ENCODE measurements around the gene LIMCH1. TPM values are rescaled to one million over a fixed set of nuclear protein-coding genes. Genes with fewer than 3 reads are reported as not detected.
A peak's percentile ranks its signal among the peaks of the same experiment; 100 is the strongest.

Gene LIMCH1
- total RNA-seq, 1 experiment from 2014 or later: not detected

- in situ Hi-C loops (cut with HindIII; ENCODE audit: low sequenced_read_pairs): no loop called here
- DNase-seq (ENCODE audit: low spot score): no peak
Measured at GRCh38 chr4:41653523-41653922, 115.6 kb downstream of the LIMCH1 start.

DNA sequence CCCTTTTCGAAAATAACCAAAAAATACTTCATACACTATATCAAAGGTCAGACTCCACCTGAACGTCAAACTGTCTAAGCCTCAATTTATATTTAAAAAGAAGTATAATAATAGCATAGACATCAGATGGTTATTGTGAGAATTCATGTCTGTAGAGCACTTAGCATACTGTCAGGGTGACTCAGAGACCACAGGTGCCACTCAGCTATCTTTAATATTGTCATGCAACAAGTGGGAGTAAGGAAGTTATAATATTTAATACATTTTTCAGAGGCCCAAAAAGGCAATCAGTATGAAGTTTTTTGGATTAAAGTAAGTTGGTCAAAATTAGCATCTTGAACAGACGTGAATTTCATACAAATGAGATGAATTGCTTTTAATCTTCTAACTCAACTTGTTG lies 117.2 kb downstream of the LIMCH1 start:
- in situ Hi-C loops (cut with HindIII; ENCODE audit: low sequenced_read_pairs): no loop called here
- no peak for DNase-seq (ENCODE audit: low spot score)

- in situ Hi-C loops (cut with HindIII; ENCODE audit: low sequenced_read_pairs): no loop called here
- DNase-seq (ENCODE audit: low spot score): no peak
Measured at GRCh38 chr4:41656106-41656505, 118.1 kb downstream of the LIMCH1 start.

GRCh38 chr4:41656572-41657520 lies 118.9 kb downstream of the LIMCH1 start:
- peak; percentile 85 for DNase-seq (ENCODE audit: low spot score)
- in situ Hi-C loops (cut with HindIII; ENCODE audit: low sequenced_read_pairs): no loop called here

DNA sequence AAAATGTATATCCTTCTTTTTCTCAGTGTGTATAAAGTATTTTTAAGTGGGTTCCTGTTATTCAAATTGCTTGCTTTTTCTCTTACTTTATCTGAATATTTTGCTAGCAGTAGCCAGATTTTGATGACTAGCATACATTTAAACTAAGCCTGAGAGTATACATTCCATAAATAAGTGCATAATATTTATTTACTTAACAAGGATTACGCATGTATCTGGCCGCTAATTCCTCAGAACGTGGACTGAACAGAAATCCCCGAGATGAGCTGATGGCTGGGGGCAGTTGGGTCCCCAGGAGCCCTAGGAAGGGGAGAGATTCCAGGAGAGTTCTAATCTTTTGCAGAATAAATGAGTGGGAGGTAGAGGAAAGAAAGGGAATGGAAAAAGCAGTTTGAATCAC lies 119.6 kb downstream of the LIMCH1 start:
- DNase-seq (ENCODE audit: low spot score): no peak

DNA sequence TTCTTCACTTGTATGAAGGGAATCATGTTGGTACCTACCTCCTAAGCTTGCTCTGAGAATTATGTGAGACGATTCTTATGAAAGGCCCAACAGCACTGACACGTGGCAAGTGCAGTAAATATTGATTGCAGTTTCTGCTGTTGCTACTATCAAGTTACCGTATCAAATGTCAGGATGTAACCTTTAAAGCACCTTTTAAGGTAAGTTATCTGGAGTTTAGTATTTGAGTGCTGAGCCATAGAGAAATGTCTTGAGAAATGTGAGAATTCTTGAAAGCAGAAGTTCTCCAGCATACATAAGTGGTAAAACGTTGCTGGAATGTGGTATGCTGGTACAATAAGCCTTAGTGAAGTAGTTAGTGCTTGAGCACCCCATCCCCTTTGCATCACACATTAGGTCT lies 120.2 kb downstream of the LIMCH1 start:
- in situ Hi-C loops (cut with HindIII; ENCODE audit: low sequenced_read_pairs): no loop called here

More for the DNA sequence above, 119.6 kb downstream of the LIMCH1 start:
- in situ Hi-C loops (cut with HindIII; ENCODE audit: low sequenced_read_pairs): no loop called here

GRCh38 chr4:41660352-41660751 lies 122.4 kb downstream of the LIMCH1 start:
- no peak for DNase-seq (ENCODE audit: low spot score)
- in situ Hi-C loops (cut with HindIII; ENCODE audit: low sequenced_read_pairs): no loop called here

More for the DNA sequence above, 120.2 kb downstream of the LIMCH1 start:
- no peak for DNase-seq (ENCODE audit: low spot score)

- in situ Hi-C loops (cut with HindIII; ENCODE audit: low sequenced_read_pairs): no loop called here
- peak; percentile 70 for DNase-seq (ENCODE audit: low spot score)
Measured at GRCh38 chr4:41661442-41662076, 123.6 kb downstream of the LIMCH1 start.

GRCh38 chr4:41665636-41666207 lies 127.8 kb downstream of the LIMCH1 start:
- in situ Hi-C loops (cut with HindIII; ENCODE audit: low sequenced_read_pairs): no loop called here
- no peak for DNase-seq (ENCODE audit: low spot score)

DNA sequence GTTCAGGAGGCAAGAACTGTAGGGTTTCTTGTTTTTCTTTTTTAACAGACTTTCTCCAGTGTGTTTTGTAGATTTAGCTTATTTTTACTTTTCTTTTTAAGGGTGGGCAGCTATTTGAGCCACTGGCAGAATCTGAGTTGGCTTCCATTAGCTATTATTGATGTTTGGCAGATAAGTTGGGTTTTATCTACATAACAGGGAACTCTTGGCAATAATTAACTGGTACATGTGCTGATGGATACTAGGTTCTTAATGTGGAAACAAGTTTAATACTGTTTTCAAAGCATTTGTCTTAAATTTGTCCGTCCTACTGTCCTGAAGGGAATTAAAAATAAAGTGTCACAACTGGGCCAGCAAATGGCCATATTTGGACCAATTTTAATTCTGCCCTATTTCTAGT lies 130.1 kb downstream of the LIMCH1 start:
- in situ Hi-C loops (cut with HindIII; ENCODE audit: low sequenced_read_pairs): no loop called here
- no peak for DNase-seq (ENCODE audit: low spot score)

- peak; percentile 42 for DNase-seq (ENCODE audit: low spot score)
- in situ Hi-C loops (cut with HindIII; ENCODE audit: low sequenced_read_pairs): no loop called here
Measured at GRCh38 chr4:41670530-41670929, 132.6 kb downstream of the LIMCH1 start.

- in situ Hi-C loops (cut with HindIII; ENCODE audit: low sequenced_read_pairs): no loop called here
- DNase-seq (ENCODE audit: low spot score): no peak
Measured at GRCh38 chr4:41670982-41671381, 133.0 kb downstream of the LIMCH1 start.

DNA sequence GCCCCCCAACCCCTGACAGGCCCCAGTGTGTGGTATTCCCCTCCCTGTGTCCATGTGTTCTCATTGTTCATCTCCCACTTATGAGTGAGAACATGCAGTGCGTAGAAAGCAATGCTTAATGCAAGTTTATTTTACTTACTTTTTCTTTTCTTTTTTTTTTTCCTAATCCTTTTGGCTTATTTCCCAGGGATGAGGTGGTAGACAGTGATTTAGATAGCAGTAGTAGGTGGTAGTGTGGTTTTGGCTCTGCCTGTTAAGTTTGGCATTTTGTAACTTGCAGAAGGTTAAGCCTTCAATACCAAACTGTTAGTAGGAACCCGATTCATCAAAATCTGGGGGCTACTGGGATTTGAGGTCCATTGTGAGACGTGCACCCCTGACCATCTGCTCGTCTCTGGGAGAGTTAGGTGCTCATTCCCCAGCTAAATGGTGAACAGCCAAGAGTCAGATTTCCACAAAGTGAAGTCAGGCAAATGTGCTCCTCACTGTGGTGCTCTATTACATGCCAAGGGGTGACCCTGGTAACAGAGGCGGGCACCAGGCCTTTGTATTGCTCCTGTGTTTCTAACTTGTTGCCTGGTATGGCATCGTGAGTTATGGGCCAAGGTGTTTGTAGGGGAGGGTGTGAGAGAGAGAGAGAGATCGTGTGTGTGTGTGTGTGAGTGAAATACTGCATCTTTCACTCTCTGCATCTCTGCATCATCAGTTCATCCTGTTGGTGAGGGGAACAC lies 140.3 kb downstream of the LIMCH1 start:
- no peak for DNase-seq (ENCODE audit: low spot score)
- in situ Hi-C loops (cut with HindIII; ENCODE audit: low sequenced_read_pairs): no loop called here

DNA sequence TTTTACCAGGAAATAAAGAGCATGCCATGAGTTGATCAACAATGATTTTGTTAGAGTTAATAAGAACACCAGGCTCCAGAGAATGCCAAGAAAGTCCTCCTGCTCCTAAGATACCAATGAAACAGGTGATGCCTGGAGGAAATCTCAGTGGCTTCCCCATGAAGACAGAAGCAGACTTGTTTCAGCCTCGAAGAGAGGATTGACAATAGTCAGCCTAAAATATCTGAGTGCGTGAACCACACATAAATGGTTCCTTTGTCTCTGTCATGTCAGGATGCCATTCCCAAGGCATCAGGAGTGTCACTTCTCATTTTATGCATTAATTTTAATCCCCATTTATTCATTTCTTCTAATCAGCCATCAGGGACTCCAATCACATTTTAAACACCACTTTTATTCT lies 141.0 kb downstream of the LIMCH1 start:
- in situ Hi-C loops (cut with HindIII; ENCODE audit: low sequenced_read_pairs): no loop called here

GRCh38 chr4:41679991-41680390 lies 142.0 kb downstream of the LIMCH1 start:
- in situ Hi-C loops (cut with HindIII; ENCODE audit: low sequenced_read_pairs): no loop called here
- DNase-seq (ENCODE audit: low spot score): no peak

More for the DNA sequence above, 141.0 kb downstream of the LIMCH1 start:
- no peak for DNase-seq (ENCODE audit: low spot score)

DNA sequence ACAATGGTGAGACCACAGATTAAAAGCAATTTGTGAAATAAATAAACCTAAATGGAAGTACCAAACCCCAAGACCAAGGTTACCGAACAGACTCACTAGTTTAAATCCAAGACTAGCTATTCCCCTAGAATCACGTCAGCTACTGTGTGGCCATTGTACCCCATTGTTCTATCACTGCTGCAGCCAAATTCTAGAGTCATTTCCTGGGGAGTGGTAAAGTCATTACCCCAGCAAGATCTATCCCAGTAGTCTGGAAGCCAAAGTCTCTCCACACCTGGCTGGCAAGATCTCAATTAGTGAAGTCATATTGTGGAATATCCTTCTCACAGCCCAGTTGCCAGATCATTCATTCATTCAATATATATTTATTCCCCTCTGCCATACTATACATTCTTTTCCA lies 143.1 kb downstream of the LIMCH1 start:
- in situ Hi-C loops (cut with HindIII; ENCODE audit: low sequenced_read_pairs): no loop called here
- DNase-seq (ENCODE audit: low spot score): no peak

DNA sequence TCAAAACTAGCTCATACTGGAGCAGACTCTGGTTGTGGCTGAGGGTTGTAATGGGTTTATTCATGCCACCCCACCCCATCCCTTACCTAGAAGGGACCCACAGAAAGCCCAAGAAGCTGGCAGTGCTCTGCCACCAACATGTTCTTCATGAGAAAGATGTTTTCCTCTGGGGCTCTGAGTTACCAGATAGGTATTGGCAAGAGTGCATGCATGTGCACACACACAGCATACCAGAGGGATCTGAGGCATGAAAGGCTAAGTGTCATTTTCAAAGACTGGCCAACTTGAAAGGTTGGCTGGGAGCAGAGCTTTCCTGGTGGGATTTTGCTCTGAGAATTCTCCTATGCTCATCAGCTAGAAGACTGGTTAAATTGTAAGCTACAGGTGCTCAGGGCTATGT lies 145.4 kb downstream of the LIMCH1 start:
- no peak for DNase-seq (ENCODE audit: low spot score)
- in situ Hi-C loops (cut with HindIII; ENCODE audit: low sequenced_read_pairs): no loop called here

GRCh38 chr4:41686893-41687292 lies 148.9 kb downstream of the LIMCH1 start:
- no peak for DNase-seq (ENCODE audit: low spot score)
- in situ Hi-C loops (cut with HindIII; ENCODE audit: low sequenced_read_pairs): no loop called here

GRCh38 chr4:41687971-41688370 lies 150.0 kb downstream of the LIMCH1 start:
- no peak for DNase-seq (ENCODE audit: low spot score)
- in situ Hi-C loops (cut with HindIII; ENCODE audit: low sequenced_read_pairs): no loop called here

Data from G401 (cell line).